ENCODE data around the gene LYPD3. TPM values are rescaled to one million over a fixed set of nuclear protein-coding genes. Genes with fewer than 3 reads are reported as not detected.

The LYPD3 gene
- polyA plus RNA-seq, 1 donor (not counting 4 experiments of a cell fraction or from before 2014, with no cell fraction given): 163 TPM

GRCh38 chr19:43496960-43497359 is 31.6 kb upstream of the LYPD3 start:
- dilution Hi-C loops (cut with MboI; ENCODE audit: extremely low pct_ligation_motif_present, low sequenced_read_pairs): no loop called here
- TF ChIP-seq CTCF (optimal IDR thresholded peaks at IDR 0.05 in 1 of 3, IDR thresholded peaks at IDR 0.05 in 1 of 3, conservative IDR thresholded peaks at IDR 0.05 in 1 of 3; ENCODE audit: extremely low read depth in 1 of 3, insufficient read depth in 2 of 3, low read length in 3 of 3): no peak
- no peak for TF ChIP-seq EZH2 (IDR thresholded peaks at IDR 0.05; ENCODE audit: low read length)
- Histone ChIP-seq H3K36me3 (ENCODE audit: control insufficient read depth in 2 of 2, extremely low read depth in 1 of 2, insufficient read depth in 2 of 2, low read length in 2 of 2) (peaks cover 20 to 28% of the 10 kb centered on the region in 2 experiments), H3K9ac (ENCODE audit: control insufficient read depth, extremely low read depth, insufficient read depth, low read length) (no peak overlapping the region), H2AFZ (ENCODE audit: control insufficient read depth, low read length) (no peak overlapping the region), H3K4me3 (ENCODE audit: control insufficient read depth in 2 of 3, extremely low read depth in 1 of 3, insufficient read depth in 2 of 3, low read depth in 1 of 3, low read length in 3 of 3) (no peak overlapping the region), H4K20me1 (ENCODE audit: control insufficient read depth, extremely low read depth, insufficient read depth, low read length) (no peaks in the 10 kb centered on the region), H3K79me2 (ENCODE audit: control insufficient read depth, insufficient read depth, low read length) (peaks cover under 1% of the 10 kb centered on the region), H3K27me3 (ENCODE audit: control insufficient read depth, extremely low read depth, insufficient read depth, low read length) (no peaks in the 10 kb centered on the region), H3K27ac (ENCODE audit: control insufficient read depth, insufficient read depth, low read length) (no peak overlapping the region), H3K9me1 (ENCODE audit: control insufficient read depth, extremely low read depth, insufficient read depth, low read length) (no peaks in the 10 kb centered on the region), H3K4me2 (ENCODE audit: control insufficient read depth, extremely low read depth, insufficient read depth, low read depth, low read length) (no peak overlapping the region), H3K4me1 (ENCODE audit: control insufficient read depth, extremely low read depth, insufficient read depth, low read length) (no peaks in the 10 kb centered on the region), H3K9me3 (ENCODE audit: control insufficient read depth, low read depth, low read length) (no peaks in the 10 kb centered on the region)
- DNase-seq (ENCODE audit: low read depth, low spot score): no peak
- no peak for FAIRE-seq

DNA sequence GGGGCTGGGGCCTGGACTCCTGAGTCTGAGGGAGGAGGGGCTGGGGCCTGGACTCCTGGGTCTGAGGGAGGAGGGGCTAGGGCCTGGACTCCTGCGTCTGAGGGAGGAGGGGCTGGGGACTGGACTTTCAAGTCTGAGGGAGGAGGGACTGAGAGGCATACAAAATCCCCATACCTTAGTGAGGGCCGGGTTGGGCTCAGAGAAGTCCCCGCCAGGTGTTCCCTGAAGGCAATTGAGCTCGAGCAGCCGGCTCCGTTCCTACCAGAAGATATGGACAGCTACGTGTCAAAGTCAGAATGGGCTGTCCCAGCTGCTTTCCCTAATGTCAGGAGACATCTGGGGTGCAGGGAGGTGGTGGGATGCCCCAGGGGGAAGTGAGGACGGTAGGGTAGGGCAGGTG is 29.7 kb upstream of the LYPD3 start:
- no peaks in the 10 kb centered on the region for H3K9me3 ChIP-seq (ENCODE audit: control insufficient read depth, low read depth, low read length)
- H3K9ac ChIP-seq (ENCODE audit: control insufficient read depth, extremely low read depth, insufficient read depth, low read length): no peak overlapping the region
- H3K27ac ChIP-seq (ENCODE audit: control insufficient read depth, insufficient read depth, low read length): no peak overlapping the region
- H3K27me3 ChIP-seq (ENCODE audit: control insufficient read depth, extremely low read depth, insufficient read depth, low read length): no peaks in the 10 kb centered on the region
- no peak overlapping the region for H2AFZ ChIP-seq (ENCODE audit: control insufficient read depth, low read length)
- no peaks in the 10 kb centered on the region for H3K9me1 ChIP-seq (ENCODE audit: control insufficient read depth, extremely low read depth, insufficient read depth, low read length)
- DNase-seq (ENCODE audit: low read depth, low spot score) (no peak), FAIRE-seq (no peak)
- no peaks in the 10 kb centered on the region for H3K4me1 ChIP-seq (ENCODE audit: control insufficient read depth, extremely low read depth, insufficient read depth, low read length)
- no peak overlapping the region for H3K4me2 ChIP-seq (ENCODE audit: control insufficient read depth, extremely low read depth, insufficient read depth, low read depth, low read length)
- peaks cover 17 to 23% of the 10 kb centered on the region in 2 experiments for H3K36me3 ChIP-seq (ENCODE audit: control insufficient read depth in 2 of 2, extremely low read depth in 1 of 2, insufficient read depth in 2 of 2, low read length in 2 of 2)
- H4K20me1 ChIP-seq (ENCODE audit: control insufficient read depth, extremely low read depth, insufficient read depth, low read length): no peaks in the 10 kb centered on the region
- no peaks in the 10 kb centered on the region for H3K79me2 ChIP-seq (ENCODE audit: control insufficient read depth, insufficient read depth, low read length)
- H3K4me3 ChIP-seq (ENCODE audit: control insufficient read depth in 2 of 3, extremely low read depth in 1 of 3, insufficient read depth in 2 of 3, low read depth in 1 of 3, low read length in 3 of 3): no peak overlapping the region
- dilution Hi-C loops (cut with MboI; ENCODE audit: extremely low pct_ligation_motif_present, low sequenced_read_pairs): no loop called here
- TF ChIP-seq EZH2 (IDR thresholded peaks at IDR 0.05; ENCODE audit: low read length) (no peak), CTCF (optimal IDR thresholded peaks at IDR 0.05 in 1 of 3, IDR thresholded peaks at IDR 0.05 in 1 of 3, conservative IDR thresholded peaks at IDR 0.05 in 1 of 3; ENCODE audit: extremely low read depth in 1 of 3, insufficient read depth in 2 of 3, low read length in 3 of 3) (no peak)

Measured in keratinocyte (primary cell).